Measurements from ENCODE around the gene MYO1D.

The MYO1D gene

GRCh38 chr17:32672711-32673110 lies 204.2 kb downstream of the MYO1D start:
- no peak overlapping the region for H3K4me3 ChIP-seq (ENCODE audit: low read length)
- TF ChIP-seq CTCF (IDR thresholded peaks at IDR 0.05; ENCODE audit: low read depth, low read length) (no peak), EZH2phosphoT487 (IDR thresholded peaks at IDR 0.05; ENCODE audit: low read depth) (no peak)
- H4K20me1 ChIP-seq (ENCODE audit: insufficient read depth, low read length) = no peaks in the 10 kb centered on the region
- no peak overlapping the region for H3K4me2 ChIP-seq (ENCODE audit: low read length)
- no peaks in the 10 kb centered on the region for H3K27me3 ChIP-seq (ENCODE audit: low read depth, low read length)
- no peak overlapping the region for H3K9ac ChIP-seq (ENCODE audit: low read length)
- no peaks in the 10 kb centered on the region for H3K79me2 ChIP-seq (ENCODE audit: low read length)
- peaks cover 7% of the 10 kb centered on the region; the same call in 1 of the 2 replicates for H3K9me3 ChIP-seq (ENCODE audit: insufficient read depth, low read length)
- no peaks in the 10 kb centered on the region for H3K4me1 ChIP-seq (ENCODE audit: low read length)
- no peak overlapping the region for H3K27ac ChIP-seq (ENCODE audit: low read length)
- no peak overlapping the region for H2AFZ ChIP-seq (ENCODE audit: low read depth, low read length)
- H3K36me3 ChIP-seq (replicated peaks; ENCODE audit: low read depth, low read length) = peaks cover 23% of the 10 kb centered on the region

GRCh38 chr17:32671896-32672295 lies 205.0 kb downstream of the MYO1D start:
- no peak for TF ChIP-seq CTCF (IDR thresholded peaks at IDR 0.05; ENCODE audit: low read depth, low read length)
- no peak for TF ChIP-seq EZH2phosphoT487 (IDR thresholded peaks at IDR 0.05; ENCODE audit: low read depth)
- Histone ChIP-seq H3K27me3 (ENCODE audit: low read depth, low read length) (no peaks in the 10 kb centered on the region), H3K36me3 (replicated peaks; ENCODE audit: low read depth, low read length) (peaks cover 23% of the 10 kb centered on the region), H3K27ac (ENCODE audit: low read length) (no peak overlapping the region), H3K4me3 (ENCODE audit: low read length) (no peak overlapping the region), H2AFZ (ENCODE audit: low read depth, low read length) (no peak overlapping the region), H3K9ac (ENCODE audit: low read length) (no peak overlapping the region), H3K79me2 (ENCODE audit: low read length) (no peaks in the 10 kb centered on the region), H3K4me2 (ENCODE audit: low read length) (no peak overlapping the region), H4K20me1 (ENCODE audit: insufficient read depth, low read length) (no peaks in the 10 kb centered on the region), H3K9me3 (ENCODE audit: insufficient read depth, low read length) (peaks cover 7% of the 10 kb centered on the region; the same call in 1 of the 2 replicates), H3K4me1 (ENCODE audit: low read length) (no peaks in the 10 kb centered on the region)

- Histone ChIP-seq H3K9ac (ENCODE audit: low read length) (no peak overlapping the region), H3K27ac (ENCODE audit: low read length) (no peak overlapping the region), H2AFZ (ENCODE audit: low read depth, low read length) (no peak overlapping the region), H3K4me3 (ENCODE audit: low read length) (no peak overlapping the region), H3K9me3 (ENCODE audit: insufficient read depth, low read length) (no peaks in the 10 kb centered on the region), H3K4me2 (ENCODE audit: low read length) (no peak overlapping the region), H3K79me2 (ENCODE audit: low read length) (no peaks in the 10 kb centered on the region), H3K27me3 (ENCODE audit: low read depth, low read length) (no peaks in the 10 kb centered on the region), H3K4me1 (ENCODE audit: low read length) (no peaks in the 10 kb centered on the region), H3K36me3 (replicated peaks; ENCODE audit: low read depth, low read length) (peaks cover 4% of the 10 kb centered on the region), H4K20me1 (ENCODE audit: insufficient read depth, low read length) (no peaks in the 10 kb centered on the region)
- TF ChIP-seq EZH2phosphoT487 (IDR thresholded peaks at IDR 0.05; ENCODE audit: low read depth) = no peak
- TF ChIP-seq CTCF (IDR thresholded peaks at IDR 0.05; ENCODE audit: low read depth, low read length) = no peak
Observed at GRCh38 chr17:32664936-32665583, 211.9 kb downstream of the MYO1D start.

GRCh38 chr17:32660496-32660985 lies 216.4 kb downstream of the MYO1D start:
- Histone ChIP-seq H3K9me3 (ENCODE audit: insufficient read depth, low read length) (no peaks in the 10 kb centered on the region), H3K27ac (ENCODE audit: low read length) (no peak overlapping the region), H3K4me2 (ENCODE audit: low read length) (no peak overlapping the region), H3K4me1 (ENCODE audit: low read length) (no peaks in the 10 kb centered on the region), H4K20me1 (ENCODE audit: insufficient read depth, low read length) (0 out of 2 replicates have a peak, but pooled peaks cover 4% of the 10 kb centered on the region), H3K79me2 (ENCODE audit: low read length) (no peaks in the 10 kb centered on the region), H2AFZ (ENCODE audit: low read depth, low read length) (no peak overlapping the region), H3K9ac (ENCODE audit: low read length) (no peak overlapping the region), H3K36me3 (replicated peaks; ENCODE audit: low read depth, low read length) (peaks cover 13% of the 10 kb centered on the region), H3K4me3 (ENCODE audit: low read length) (no peak overlapping the region), H3K27me3 (ENCODE audit: low read depth, low read length) (no peaks in the 10 kb centered on the region)
- TF ChIP-seq EZH2phosphoT487 (IDR thresholded peaks at IDR 0.05; ENCODE audit: low read depth) (no peak), CTCF (IDR thresholded peaks at IDR 0.05; ENCODE audit: low read depth, low read length) (no peak)

Data from OCI-LY3 (cell line).